Right kidney (tissue), 1 donor: ENCODE data around the gene TNFRSF1B.
A peak's percentile ranks its signal among the peaks of the same experiment; 100 is the strongest.

Experiments used
- DNase-seq: peaks from one replicate; pipeline ENCODE4 v3.0.0-alpha.2; 2016

Gene TNFRSF1B

GRCh38 chr1:12191242-12192032 lies 24.6 kb downstream of the TNFRSF1B start:
- no peak for DNase-seq

- DNase-seq = no peak
Observed at GRCh38 chr1:12194666-12195216, 27.9 kb downstream of the TNFRSF1B start.

- no peak for DNase-seq
Observed at GRCh38 chr1:12195416-12195815, 28.6 kb downstream of the TNFRSF1B start.

GRCh38 chr1:12196641-12197482 lies 30.1 kb downstream of the TNFRSF1B start:
- DNase-seq = no peak

GRCh38 chr1:12197483-12197880 lies 30.7 kb downstream of the TNFRSF1B start:
- no peak for DNase-seq

- no peak for DNase-seq
Observed at GRCh38 chr1:12200208-12200607, 33.4 kb downstream of the TNFRSF1B start.

- no peak for DNase-seq
Observed at GRCh38 chr1:12201352-12202189, 34.8 kb downstream of the TNFRSF1B start.

- DNase-seq = no peak
Observed at GRCh38 chr1:12202190-12202497, 35.4 kb downstream of the TNFRSF1B start.

GRCh38 chr1:12202577-12202976 lies 35.8 kb downstream of the TNFRSF1B start:
- no peak for DNase-seq

- DNase-seq = no peak
Observed at GRCh38 chr1:12203216-12204007, 36.6 kb downstream of the TNFRSF1B start.

- no peak for DNase-seq
Observed at GRCh38 chr1:12204140-12204539, 37.3 kb downstream of the TNFRSF1B start.

- no peak for DNase-seq
Observed at GRCh38 chr1:12204754-12205658, 38.2 kb downstream of the TNFRSF1B start.

- DNase-seq = no peak
Observed at GRCh38 chr1:12206238-12206637, 39.4 kb downstream of the TNFRSF1B start.

GRCh38 chr1:12206792-12207424 lies 40.1 kb downstream of the TNFRSF1B start:
- DNase-seq = no peak

GRCh38 chr1:12208271-12208670 lies 41.5 kb downstream of the TNFRSF1B start:
- no peak for DNase-seq

- DNase-seq = peak; percentile 78
Observed at GRCh38 chr1:12208764-12209494, 42.1 kb downstream of the TNFRSF1B start.

GRCh38 chr1:12209495-12209832 lies 42.7 kb downstream of the TNFRSF1B start:
- DNase-seq = no peak

- DNase-seq = no peak
Observed at GRCh38 chr1:12215118-12215961, 48.5 kb downstream of the TNFRSF1B start.
